Left lung (tissue), 10 donors: ENCODE results near the gene SPATA2. TPM values are rescaled to one million over a fixed set of nuclear protein-coding genes. Genes with fewer than 3 reads are reported as not detected.
A peak's percentile ranks its signal among the peaks of the same experiment; 100 is the strongest.

Source experiments
- ATAC-seq: fragments of 200-7000 bp; cut with Tn5 transposase; one replicate; pipeline ENCODE4 v1.9.1; 2020; ENCODE audit warnings: moderate library complexity
- DNase-seq, 4 donors: peaks; one replicate each; pipeline ENCODE4 v3.0.0-alpha.2; 2013 to 2020
- H3K27ac ChIP-seq, 2 donors: fragments of 200-600 bp; sonication (generic) in 1 of 2; one replicate each; pipeline versions ENCODE4 v1.5.0 to v1.8.0; 2020 to 2021
- H3K27me3 ChIP-seq, 2 donors: fragments of 200-600 bp; sonication (generic) in 1 of 2; one replicate each; pipeline versions ENCODE4 v1.5.0 to v1.8.0; 2020 to 2021
- H3K36me3 ChIP-seq, 2 donors: fragments of 200-600 bp; sonication (generic) in 1 of 2; one replicate each; pipeline versions ENCODE4 v1.5.0 to v1.8.0; 2020 to 2021
- H3K4me1 ChIP-seq, 2 donors: fragments of 200-600 bp; one replicate each; pipeline ENCODE4 v1.8.0; 2021
- H3K4me3 ChIP-seq, 2 donors: fragments of 200-600 bp; sonication (generic) in 1 of 2; one replicate each; pipeline versions ENCODE4 v1.5.0 to v1.8.0; 2020 to 2021; ENCODE audit warnings: mild to moderate bottlenecking in 1 of 2
- H3K9me3 ChIP-seq, 2 donors: fragments of 200-600 bp; sonication (generic) in 1 of 2; one replicate each; pipeline versions ENCODE4 v1.5.0 to v1.8.0; 2020 to 2021
- intact Hi-C, 2 donors: fragments of 100-400 bp; cut with DNase I; formaldehyde crosslinking; loops; one replicate each; pipeline versions ENCODE4 v1.11.2 to v1.14.2; 2022
- polyA plus RNA-seq, 6 donors: library from polyadenylated mRNA; unstranded; fragments of 120-200 nt; gene quantifications; one replicate each; pipeline ENCODE4 v1.2.1, GENCODE V29; 2013; ENCODE audit not compliant: insufficient read length in 6 of 6
- total RNA-seq, 2 donors: library from RNA; stranded (reverse); fragmentation: NEBNext Ultra II Directional; extraction: Animal tissue kit (Norgen Biotek cat#: 25700); gene quantifications; one replicate each; pipeline ENCODE4 v1.2.1, GENCODE V29; 2021
- TF ChIP-seq, protein P1 (sequence below), 2 donors: fragments of 200-600 bp; sonication (generic) in 1 of 2; IDR thresholded peaks; one replicate each; pipeline versions ENCODE4 v1.5.0 to v1.8.0; 2021; ENCODE audit warnings: antibody characterized with exemption in 2 of 2
- donor health status: DM: no; HTN: yes; CAD: no.
- donor health status: DM: no; HTN: no; CAD: no.

The SPATA2 gene
- total and polyA plus RNA-seq, 8 donors = 6.9 to 10.1 (median 7.6) TPM

DNA sequence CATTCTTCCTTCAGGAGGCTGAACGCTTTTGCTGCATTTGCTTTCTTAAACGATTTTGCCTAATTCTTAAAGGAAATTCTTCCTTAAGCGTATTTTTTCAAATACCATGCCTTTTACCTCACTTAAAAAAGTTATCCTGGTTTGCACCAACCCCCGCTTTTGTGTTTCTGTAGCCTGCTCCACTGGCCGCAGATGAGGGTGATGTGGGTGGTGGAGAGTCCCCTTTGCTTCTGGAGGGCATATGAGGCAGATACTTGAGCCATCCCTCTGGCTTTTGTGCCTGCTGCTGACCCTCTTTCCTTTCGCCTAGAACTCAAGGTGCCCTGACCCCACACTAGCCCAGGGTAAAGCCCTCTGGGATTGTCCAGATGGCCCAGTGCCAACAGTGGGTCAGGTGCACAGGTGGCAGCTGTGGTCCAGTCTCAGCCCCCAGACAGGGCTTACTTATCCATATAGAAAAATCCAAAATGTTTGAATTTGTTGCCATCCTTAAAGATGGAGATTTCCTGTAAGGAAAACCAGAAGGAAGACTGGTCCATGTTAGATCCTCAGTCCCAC lies 43.9 kb downstream of the SPATA2 start:
- DNase-seq = no peak
- no peaks in the 10 kb centered on the region for H3K9me3 ChIP-seq
- no peaks in the 10 kb centered on the region for H3K4me1 ChIP-seq
- TF ChIP-seq, protein P1, sequence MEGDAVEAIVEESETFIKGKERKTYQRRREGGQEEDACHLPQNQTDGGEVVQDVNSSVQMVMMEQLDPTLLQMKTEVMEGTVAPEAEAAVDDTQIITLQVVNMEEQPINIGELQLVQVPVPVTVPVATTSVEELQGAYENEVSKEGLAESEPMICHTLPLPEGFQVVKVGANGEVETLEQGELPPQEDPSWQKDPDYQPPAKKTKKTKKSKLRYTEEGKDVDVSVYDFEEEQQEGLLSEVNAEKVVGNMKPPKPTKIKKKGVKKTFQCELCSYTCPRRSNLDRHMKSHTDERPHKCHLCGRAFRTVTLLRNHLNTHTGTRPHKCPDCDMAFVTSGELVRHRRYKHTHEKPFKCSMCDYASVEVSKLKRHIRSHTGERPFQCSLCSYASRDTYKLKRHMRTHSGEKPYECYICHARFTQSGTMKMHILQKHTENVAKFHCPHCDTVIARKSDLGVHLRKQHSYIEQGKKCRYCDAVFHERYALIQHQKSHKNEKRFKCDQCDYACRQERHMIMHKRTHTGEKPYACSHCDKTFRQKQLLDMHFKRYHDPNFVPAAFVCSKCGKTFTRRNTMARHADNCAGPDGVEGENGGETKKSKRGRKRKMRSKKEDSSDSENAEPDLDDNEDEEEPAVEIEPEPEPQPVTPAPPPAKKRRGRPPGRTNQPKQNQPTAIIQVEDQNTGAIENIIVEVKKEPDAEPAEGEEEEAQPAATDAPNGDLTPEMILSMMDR (IDR thresholded peaks at IDR 0.05) = no peak
- no peak overlapping the region for H3K27ac ChIP-seq
- H3K36me3 ChIP-seq = peaks cover 0 to 95% of the 10 kb centered on the region in 2 donors
- H3K27me3 ChIP-seq = no peaks in the 10 kb centered on the region
- no peak overlapping the region for H3K4me3 ChIP-seq
- intact Hi-C loops = no loop called here
- ATAC-seq = no peak

DNA sequence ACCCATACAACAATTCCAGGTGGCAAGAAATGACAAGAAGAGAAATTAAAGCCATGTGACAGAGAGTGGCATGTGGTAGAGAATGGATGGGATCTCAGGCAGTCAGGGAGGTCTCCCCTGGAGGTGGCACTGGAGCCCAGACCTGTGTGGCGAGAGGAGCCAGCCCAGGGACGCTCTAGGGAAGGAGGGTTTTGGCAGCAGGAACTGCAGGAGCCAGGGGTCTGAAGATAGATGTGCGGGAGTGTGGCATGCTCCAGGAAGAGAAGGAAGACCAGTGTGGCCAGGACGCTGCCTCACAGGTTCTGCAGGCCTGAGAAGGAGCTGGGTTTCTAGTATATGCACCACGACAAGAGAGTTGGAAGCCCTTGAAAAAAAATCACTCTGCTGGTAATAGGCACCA lies 45.1 kb downstream of the SPATA2 start:
- Histone ChIP-seq H3K4me1 (no peaks in the 10 kb centered on the region), H3K27me3 (no peaks in the 10 kb centered on the region), H3K36me3 (peaks cover 0 to 95% of the 10 kb centered on the region in 2 donors), H3K27ac (no peak overlapping the region), H3K9me3 (no peaks in the 10 kb centered on the region), H3K4me3 (no peak overlapping the region)
- TF ChIP-seq, protein P1 (IDR thresholded peaks at IDR 0.05) = no peak
- DNase-seq (peak in 1 of 4 donors; percentile 3), ATAC-seq (no peak)
- intact Hi-C loops = no loop called here

DNA sequence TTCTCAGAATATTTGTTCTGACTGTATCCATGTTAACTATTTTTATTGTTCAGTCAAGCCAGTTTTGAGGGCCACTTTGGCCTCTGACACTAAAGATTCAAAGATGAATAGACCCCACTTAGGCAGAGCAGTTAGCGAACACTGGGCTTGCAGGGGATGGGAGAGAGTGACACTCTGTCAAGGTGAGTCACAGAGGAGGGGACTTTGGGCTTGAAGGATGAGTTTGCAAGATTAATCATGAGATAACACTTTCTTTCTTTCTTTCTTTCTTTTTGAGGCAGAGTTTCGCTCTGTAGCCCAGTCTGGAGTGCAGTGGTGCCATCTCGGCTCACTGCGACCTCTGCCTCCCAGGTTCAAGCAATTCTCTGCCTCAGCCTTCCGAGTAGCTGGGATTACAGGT lies 46.4 kb downstream of the SPATA2 start:
- intact Hi-C loops = no loop called here
- Histone ChIP-seq H3K27me3 (no peaks in the 10 kb centered on the region), H3K9me3 (no peaks in the 10 kb centered on the region), H3K4me3 (no peak overlapping the region), H3K4me1 (no peaks in the 10 kb centered on the region), H3K36me3 (peaks cover 0 to 95% of the 10 kb centered on the region in 2 donors), H3K27ac (no peak overlapping the region)
- TF ChIP-seq, protein P1 (IDR thresholded peaks at IDR 0.05) = no peak
- DNase-seq = no peak
- no peak for ATAC-seq

DNA sequence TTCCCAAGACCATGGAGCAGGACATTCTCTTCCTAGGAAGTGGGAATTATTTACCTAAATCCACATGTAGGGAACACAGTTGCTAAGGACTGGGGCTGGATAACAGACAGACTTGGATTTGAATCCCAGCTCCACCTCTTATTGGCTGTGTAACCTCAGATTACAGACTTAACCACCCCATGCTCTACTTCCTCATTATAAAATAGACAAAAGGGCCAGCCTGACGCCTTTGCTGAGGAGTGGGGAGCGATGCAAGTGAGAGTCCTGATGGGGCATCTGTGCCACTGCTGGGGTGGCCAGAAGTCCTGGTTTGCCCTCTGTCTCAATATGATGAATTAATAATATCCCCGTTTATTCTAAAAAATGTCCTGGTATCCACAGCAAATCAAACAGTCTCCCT lies 46.8 kb downstream of the SPATA2 start:
- TF ChIP-seq, protein P1 (IDR thresholded peaks at IDR 0.05) = no peak

DNA sequence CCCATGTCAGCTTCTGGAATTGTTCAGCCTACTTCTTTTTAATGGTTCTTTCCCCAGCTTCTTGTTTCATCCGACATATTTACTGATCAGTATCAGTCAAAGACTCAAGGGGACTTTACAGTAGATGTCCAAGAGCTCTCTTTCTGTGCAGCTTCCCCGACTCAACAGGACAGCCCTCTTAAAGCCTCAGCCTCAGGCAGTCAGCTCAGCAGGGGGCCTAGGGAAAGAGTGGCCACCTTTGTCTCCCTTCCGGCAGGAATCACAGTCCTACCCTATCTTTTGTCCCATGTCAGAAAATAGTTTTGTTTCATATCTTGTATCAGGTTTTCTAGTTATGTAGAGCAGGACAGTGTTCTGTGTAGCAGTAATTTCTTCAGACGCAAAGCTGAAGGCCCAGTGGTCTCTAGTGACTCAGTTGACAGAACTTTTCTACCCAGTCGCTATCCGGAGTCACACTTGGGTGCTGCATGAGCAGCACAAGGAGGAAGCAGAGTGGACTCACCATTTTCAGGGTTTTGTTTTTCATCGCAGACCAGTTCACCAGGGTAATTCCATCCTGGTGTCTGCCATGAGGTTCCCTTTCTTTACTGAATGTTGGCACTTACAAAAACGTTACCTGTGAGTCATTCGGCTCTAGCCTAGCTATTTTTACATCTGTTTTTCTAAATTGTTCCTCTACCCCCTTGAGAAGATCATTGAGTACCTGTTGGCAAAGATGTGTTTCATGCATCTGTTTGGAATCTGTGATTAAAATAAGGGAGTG lies 47.7 kb downstream of the SPATA2 start:
- ATAC-seq (no peak), DNase-seq (no peak)
- H3K36me3 ChIP-seq = peaks cover 0 to 94% of the 10 kb centered on the region in 2 donors

More for the DNA sequence above, 46.8 kb downstream of the SPATA2 start:
- DNase-seq (no peak), ATAC-seq (no peak)
- intact Hi-C loops = no loop called here
- peaks cover 0 to 95% of the 10 kb centered on the region in 2 donors for H3K36me3 ChIP-seq
- H3K27ac ChIP-seq = no peak overlapping the region
- H3K4me3 ChIP-seq = no peak overlapping the region
- H3K9me3 ChIP-seq = no peaks in the 10 kb centered on the region
- H3K27me3 ChIP-seq = no peaks in the 10 kb centered on the region
- H3K4me1 ChIP-seq = no peaks in the 10 kb centered on the region

More for the DNA sequence above, 47.7 kb downstream of the SPATA2 start:
- intact Hi-C loops = no loop called here
- no peaks in the 10 kb centered on the region for H3K27me3 ChIP-seq
- H3K4me3 ChIP-seq = no peak overlapping the region
- H3K9me3 ChIP-seq = no peaks in the 10 kb centered on the region
- no peak overlapping the region for H3K27ac ChIP-seq
- no peaks in the 10 kb centered on the region for H3K4me1 ChIP-seq
- TF ChIP-seq, protein P1 (IDR thresholded peaks at IDR 0.05) = no peak
